Mononuclear cell (primary cell): ENCODE measurements around the gene PCDHGB2. TPM values are rescaled to one million over a fixed set of nuclear protein-coding genes. Genes with fewer than 3 reads are reported as not detected.
"Not testable (repeated sequence)": the region's sequence is repeated elsewhere in the genome, so short reads cannot be mapped to it uniquely, and the experiment has no call there.

Source experiments
- H3K27me3 ChIP-seq: 2 replicates; pipeline ENCODE4 v1.6.0; 2011; ENCODE audit warnings: low read length, control low read depth; ENCODE audit not compliant: insufficient read depth
- H3K4me1 ChIP-seq: 2 replicates; pipeline ENCODE4 v1.5.1; 2011; ENCODE audit warnings: mild to moderate bottlenecking, low read length, control low read depth; ENCODE audit not compliant: insufficient read depth
- H3K4me3 ChIP-seq: 2 replicates; pipeline ENCODE4 v1.5.1; 2011; ENCODE audit warnings: mild to moderate bottlenecking, low read length, moderate library complexity
- H3K9me3 ChIP-seq: 2 replicates; pipeline ENCODE4 v1.5.1; 2011; ENCODE audit warnings: low read depth, mild to moderate bottlenecking, control low read depth, low read length
- total RNA-seq: library from RNA; depleted of rRNA; stranded (reverse); fragments of >200 nt; gene quantifications from one replicate; pipeline ENCODE4 v1.2.3, GENCODE V29; 2012

The PCDHGB2 gene
- total RNA-seq, 1 donor = 0.63 TPM

DNA sequence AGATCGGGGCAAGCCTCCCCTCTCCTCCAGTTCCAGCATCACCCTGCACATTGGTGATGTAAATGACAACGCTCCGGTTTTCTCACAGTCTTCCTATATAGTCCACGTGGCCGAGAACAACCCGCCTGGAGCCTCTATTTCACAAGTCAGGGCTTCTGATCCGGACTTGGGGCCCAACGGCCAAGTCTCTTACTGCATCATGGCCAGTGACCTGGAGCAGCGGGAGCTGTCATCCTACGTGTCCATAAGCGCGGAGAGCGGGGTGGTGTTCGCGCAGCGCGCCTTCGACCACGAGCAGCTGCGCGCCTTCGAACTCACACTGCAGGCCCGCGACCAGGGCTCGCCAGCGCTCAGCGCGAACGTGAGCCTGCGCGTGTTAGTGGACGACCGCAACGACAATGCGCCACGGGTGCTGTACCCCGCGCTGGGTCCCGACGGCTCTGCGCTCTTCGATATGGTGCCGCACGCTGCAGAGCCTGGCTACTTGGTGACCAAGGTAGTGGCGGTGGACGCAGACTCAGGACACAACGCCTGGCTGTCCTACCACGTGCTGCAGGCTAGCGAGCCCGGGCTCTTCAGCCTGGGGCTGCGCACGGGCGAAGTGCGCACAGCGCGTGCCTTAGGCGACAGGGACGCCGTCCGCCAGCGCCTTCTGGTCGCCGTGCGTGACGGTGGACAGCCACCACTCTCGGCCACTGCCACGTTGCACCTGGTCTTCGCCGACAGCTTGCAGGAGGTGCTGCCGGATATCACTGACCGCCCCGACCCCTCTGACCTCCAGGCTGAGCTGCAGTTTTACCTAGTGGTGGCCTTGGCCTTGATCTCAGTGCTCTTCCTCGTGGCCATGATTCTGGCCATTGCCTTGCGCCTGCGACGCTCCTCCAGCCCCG, 29.6 kb downstream of the PCDHGB2 start:
- H3K4me1 ChIP-seq = no peaks in the 10 kb centered on the region
- no peak overlapping the region for H3K4me3 ChIP-seq
- peaks cover 91% of the 10 kb centered on the region for H3K27me3 ChIP-seq
- peaks cover 12% of the 10 kb centered on the region for H3K9me3 ChIP-seq

GRCh38 chr5:141392429-141393198, 32.8 kb downstream of the PCDHGB2 start, which contains the start of gene PCDHGA8:
Gene PCDHGA8 (plus strand): TSS chr5:141392633. CDS start chr5:141392814, 181 bp downstream.
- Histone ChIP-seq H3K27me3 (peaks cover 89% of the 10 kb centered on the region), H3K4me3 (no peak within 1 kb of the TSS), H3K9me3 (peaks cover 17% of the 10 kb centered on the region), H3K4me1 (no peaks in the 10 kb centered on the region)

DNA sequence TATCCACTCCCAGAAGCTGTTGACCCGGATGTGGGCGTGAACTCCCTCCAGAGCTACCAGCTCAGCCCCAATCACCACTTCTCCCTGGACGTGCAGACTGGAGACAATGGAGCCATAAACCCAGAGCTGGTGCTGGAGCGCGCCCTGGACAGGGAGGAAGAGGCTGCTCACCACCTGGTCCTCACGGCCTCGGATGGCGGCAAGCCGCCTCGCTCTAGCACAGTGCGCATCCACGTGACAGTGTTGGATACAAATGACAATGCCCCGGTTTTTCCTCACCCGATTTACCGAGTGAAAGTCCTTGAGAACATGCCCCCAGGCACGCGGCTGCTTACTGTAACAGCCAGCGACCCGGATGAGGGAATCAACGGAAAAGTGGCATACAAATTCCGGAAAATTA, 33.5 kb downstream of the PCDHGB2 start:
- Histone ChIP-seq H3K9me3 (peaks cover 17% of the 10 kb centered on the region), H3K4me1 (no peaks in the 10 kb centered on the region), H3K4me3 (no peak overlapping the region), H3K27me3 (peaks cover 90% of the 10 kb centered on the region)

DNA sequence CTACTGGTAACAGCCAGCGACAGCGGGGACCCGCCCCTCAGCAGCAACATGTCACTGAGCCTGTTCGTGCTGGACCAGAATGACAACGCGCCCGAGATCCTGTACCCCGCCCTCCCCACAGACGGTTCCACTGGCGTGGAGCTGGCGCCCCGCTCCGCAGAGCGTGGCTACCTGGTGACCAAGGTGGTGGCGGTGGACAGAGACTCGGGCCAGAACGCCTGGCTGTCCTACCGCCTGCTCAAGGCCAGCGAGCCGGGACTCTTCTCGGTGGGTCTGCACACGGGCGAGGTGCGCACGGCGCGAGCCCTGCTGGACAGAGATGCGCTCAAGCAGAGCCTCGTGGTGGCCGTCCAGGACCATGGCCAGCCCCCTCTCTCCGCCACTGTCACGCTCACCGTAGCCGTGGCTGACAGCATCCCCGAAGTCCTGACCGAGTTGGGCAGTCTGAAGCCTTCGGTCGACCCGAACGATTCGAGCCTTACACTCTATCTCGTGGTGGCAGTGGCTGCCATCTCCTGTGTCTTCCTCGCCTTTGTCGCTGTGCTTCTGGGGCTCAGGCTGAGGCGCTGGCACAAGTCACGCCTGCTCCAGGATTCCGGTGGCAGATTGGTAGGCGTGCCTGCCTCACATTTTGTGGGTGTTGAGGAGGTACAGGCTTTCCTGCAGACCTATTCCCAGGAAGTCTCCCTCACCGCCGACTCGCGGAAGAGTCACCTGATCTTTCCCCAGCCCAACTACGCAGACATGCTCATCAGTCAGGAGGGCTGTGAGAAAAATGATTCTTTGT, 34.8 kb downstream of the PCDHGB2 start:
- H3K4me3 ChIP-seq, H3K4me1 ChIP-seq: not testable (repeated sequence)
- peaks cover 92% of the 10 kb centered on the region for H3K27me3 ChIP-seq
- H3K9me3 ChIP-seq = peaks cover 17% of the 10 kb centered on the region

DNA sequence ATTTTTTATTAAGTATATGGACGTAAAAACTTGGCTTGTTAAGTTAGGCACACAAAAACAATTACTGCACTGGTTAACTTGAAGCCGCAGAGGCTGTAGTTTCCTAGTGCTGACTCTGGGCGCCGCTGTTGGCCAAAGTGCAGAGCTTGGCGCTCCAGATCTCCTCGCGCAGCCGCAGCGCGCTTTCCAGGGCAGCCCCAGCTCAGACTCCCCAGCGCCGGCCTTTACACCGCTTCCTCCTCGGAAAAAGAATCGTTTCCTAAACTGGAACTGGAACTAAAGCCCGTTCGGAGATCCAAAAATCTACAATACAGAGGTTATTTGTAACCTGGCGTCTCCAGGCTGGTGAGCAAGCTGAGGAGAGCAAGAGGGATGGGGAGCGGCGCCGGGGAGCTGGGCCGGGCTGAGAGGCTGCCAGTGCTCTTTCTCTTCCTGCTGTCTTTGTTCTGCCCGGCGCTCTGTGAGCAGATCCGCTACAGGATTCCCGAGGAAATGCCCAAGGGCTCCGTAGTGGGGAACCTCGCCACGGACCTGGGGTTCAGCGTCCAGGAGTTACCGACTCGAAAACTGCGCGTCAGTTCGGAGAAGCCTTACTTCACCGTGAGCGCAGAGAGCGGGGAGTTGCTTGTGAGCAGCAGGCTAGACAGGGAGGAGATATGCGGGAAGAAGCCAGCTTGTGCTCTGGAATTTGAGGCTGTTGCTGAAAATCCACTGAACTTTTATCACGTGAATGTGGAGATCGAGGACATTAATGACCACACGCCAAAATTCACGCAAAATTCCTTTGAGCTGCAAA, 38.2 kb downstream of the PCDHGB2 start, which contains the start of gene PCDHGB5:
TSS of gene PCDHGB5 (plus strand) at position 192 of the 796 bp plus-strand sequence. CDS start at position 373, 181 bp downstream.
- not testable (repeated sequence) for H3K4me1 ChIP-seq, H3K4me3 ChIP-seq
- peaks cover 90% of the 10 kb centered on the region for H3K27me3 ChIP-seq
- peaks cover 15% of the 10 kb centered on the region for H3K9me3 ChIP-seq

- Histone ChIP-seq H3K27me3 (peaks cover 90% of the 10 kb centered on the region), H3K4me3 (no peak overlapping the region), H3K9me3 (peaks cover 8% of the 10 kb centered on the region), H3K4me1 (no peaks in the 10 kb centered on the region)
Observed at GRCh38 chr5:141398608-141399007, 38.8 kb downstream of the PCDHGB2 start.

GRCh38 chr5:141399555-141400258, 39.9 kb downstream of the PCDHGB2 start:
- Histone ChIP-seq H3K4me3 (no peak overlapping the region), H3K4me1 (no peaks in the 10 kb centered on the region), H3K9me3 (peaks cover 4% of the 10 kb centered on the region), H3K27me3 (peaks cover 92% of the 10 kb centered on the region)

GRCh38 chr5:141402553-141403243, 42.9 kb downstream of the PCDHGB2 start, which contains the start of gene PCDHGA9:
Gene PCDHGA9 (plus strand): TSS chr5:141402778. CDS start chr5:141402953, 175 bp downstream.
- Histone ChIP-seq H3K4me1 (no peaks in the 10 kb centered on the region), H3K4me3 (no peak within 1 kb of the TSS), H3K9me3 (no peaks in the 10 kb centered on the region), H3K27me3 (peaks cover 93% of the 10 kb centered on the region)

DNA sequence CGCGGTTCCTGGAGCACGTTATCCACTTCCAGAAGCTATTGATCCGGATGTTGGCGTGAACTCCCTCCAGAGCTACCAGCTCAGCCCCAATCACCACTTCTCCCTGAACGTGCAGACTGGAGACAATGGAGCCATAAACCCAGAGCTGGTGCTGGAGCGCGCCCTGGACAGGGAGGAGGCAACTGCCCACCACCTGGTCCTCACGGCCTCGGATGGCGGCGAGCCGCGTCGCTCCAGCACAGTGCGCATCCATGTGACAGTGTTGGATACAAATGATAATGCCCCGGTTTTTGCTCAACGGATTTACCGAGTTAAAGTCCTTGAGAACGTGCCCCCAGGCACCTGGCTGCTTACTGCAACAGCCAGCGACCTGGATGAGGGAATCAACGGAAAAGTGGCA, 43.6 kb downstream of the PCDHGB2 start:
- Histone ChIP-seq H3K4me3 (no peak overlapping the region), H3K4me1 (no peaks in the 10 kb centered on the region), H3K27me3 (peaks cover 97% of the 10 kb centered on the region), H3K9me3 (no peaks in the 10 kb centered on the region)

DNA sequence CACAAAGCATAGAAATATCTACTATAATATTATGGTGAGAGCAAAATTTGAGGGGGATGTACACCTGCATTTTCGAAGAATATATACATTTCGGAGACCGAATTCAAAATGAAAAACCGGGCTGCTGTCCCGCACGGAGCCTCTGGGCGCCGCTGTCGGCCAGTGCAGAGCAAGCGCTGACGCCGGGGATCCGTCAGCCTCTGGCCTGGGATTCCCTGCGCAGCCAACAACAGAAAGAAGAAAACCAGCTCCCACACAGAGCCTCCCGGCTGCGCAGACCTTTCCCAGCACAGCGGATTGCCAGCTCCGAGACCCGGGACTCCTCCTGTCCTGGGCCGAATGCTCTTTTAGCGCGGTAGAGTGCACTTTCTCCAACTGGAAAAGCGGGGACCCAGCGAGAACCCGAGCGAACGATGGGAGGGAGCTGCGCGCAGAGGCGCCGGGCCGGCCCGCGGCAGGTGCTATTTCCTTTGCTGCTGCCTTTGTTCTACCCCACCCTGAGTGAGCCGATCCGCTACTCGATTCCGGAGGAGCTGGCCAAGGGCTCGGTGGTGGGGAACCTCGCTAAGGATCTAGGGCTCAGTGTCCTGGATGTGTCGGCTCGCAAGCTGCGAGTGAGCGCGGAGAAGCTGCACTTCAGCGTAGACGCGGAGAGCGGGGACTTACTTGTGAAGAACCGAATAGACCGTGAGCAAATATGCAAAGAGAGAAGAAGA, 48.2 kb downstream of the PCDHGB2 start, which contains the start of gene PCDHGB6:
TSS of gene PCDHGB6 (plus strand) at position 232 of the 716 bp plus-strand sequence. CDS start at position 414, 182 bp downstream.
- not testable (repeated sequence) for H3K4me1 ChIP-seq, H3K4me3 ChIP-seq, H3K9me3 ChIP-seq
- H3K27me3 ChIP-seq = peaks cover 96% of the 10 kb centered on the region

GRCh38 chr5:141409598-141410306, 50.0 kb downstream of the PCDHGB2 start:
- H3K4me1 ChIP-seq = peaks cover 11% of the 10 kb centered on the region
- H3K27me3 ChIP-seq = peaks cover 96% of the 10 kb centered on the region
- no peak overlapping the region for H3K4me3 ChIP-seq
- peaks cover 5% of the 10 kb centered on the region for H3K9me3 ChIP-seq

DNA sequence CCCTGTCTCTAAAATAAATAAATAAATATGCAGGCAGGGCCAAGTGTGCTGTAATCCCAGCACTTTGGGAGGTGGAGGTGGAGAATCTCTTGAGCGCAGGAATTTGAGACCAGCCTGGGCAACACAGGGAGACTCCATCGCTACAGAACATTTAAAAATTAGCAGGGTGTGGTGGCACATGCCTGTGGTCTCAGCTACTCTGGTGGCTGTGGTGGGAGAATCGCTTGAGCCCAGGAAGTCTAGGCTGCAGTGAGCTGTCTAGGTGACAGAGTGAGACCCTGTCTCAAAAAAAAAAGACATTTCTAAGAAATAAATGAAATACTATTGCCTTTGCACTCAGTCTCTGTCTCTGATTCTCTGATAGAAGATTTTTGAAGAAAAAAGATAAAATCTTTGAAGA, 51.8 kb downstream of the PCDHGB2 start:
- Histone ChIP-seq H3K4me1 (peaks cover 11% of the 10 kb centered on the region), H3K27me3 (peaks cover 95% of the 10 kb centered on the region), H3K4me3 (no peak overlapping the region), H3K9me3 (peaks cover 5% of the 10 kb centered on the region)
